GM19467 (cell line): ENCODE data around the gene ZNF420.

Experiments
- ATAC-seq: cut with Tn5 transposase; IDR thresholded peaks from one replicate; pipeline ENCODE4 v1.9.1; 2021; ENCODE audit warnings: mild to moderate bottlenecking, moderate library complexity; ENCODE audit not compliant: unreplicated experiment

Gene ZNF420

GRCh38 chr19:37136111-37136510 lies 57.9 kb downstream of the ZNF420 start:
- no peak for ATAC-seq

GRCh38 chr19:37148214-37148613 lies 70.0 kb downstream of the ZNF420 start:
- no peak for ATAC-seq

- ATAC-seq = no peak
These were observed 81.9 kb downstream of the ZNF420 start for GRCh38 chr19:37160153-37160552.

DNA sequence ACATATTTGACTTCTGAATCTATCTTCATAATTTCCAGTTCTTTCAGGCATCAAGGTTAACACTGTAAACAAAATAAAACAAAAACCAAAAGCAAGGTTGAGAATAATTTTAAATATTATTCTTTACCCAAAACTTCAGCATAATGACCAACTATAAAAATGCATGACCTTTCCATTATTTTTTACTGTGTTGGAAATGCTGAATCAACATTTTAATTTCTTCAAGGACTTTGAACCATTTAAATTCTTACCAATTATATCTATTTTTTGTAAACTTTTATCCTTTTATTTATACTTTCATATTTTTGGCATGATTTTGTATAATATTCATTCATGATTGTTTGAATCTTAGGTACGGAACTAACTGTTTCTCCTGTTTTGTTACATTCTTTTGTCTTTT lies 87.4 kb downstream of the ZNF420 start:
- no peak for ATAC-seq

DNA sequence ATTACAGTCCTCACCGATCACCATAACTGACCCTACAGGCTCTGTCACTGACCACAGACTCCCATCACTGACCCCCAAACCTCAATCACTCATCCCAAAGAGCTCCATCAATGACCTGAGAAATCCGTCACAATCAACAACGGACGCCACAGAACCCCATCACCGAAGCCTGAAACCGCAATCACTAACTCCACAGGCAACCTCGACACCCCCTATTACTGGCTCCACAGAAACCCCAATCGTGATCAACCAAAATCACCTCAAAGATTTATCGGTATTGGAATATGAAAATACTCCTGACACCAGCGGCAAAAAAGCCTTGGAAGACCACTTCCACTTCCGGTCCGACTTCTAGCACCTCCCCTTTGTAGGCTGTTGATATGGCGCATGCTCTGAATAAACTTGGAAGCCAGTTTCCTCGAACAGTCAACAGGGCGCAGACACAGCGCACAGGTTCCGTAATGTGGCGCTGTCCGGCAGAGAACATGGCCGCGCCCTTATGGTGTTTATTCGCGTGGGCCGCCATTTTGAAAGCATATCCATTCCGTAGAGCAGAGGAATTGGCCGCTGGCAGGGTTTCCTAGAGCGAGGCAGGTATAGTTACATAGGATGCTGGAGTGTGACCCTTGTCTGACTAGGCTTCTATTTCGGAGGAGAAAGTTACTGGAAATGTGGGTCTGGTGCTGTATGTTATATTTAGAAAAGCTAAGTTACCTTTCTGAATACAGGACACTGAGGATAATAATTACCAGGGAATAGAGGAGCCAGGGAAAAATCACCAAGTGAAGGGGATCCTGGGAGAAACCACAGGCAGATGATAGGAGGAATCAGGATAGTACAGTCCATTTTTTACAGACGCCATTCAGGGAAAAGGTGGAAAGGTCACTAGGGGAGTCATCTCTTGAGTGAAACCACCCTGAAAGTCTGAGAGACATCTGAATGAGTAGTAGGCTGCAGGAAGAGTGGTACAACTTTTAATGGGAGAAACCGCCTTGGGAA lies 94.4 kb downstream of the ZNF420 start, which contains the start of gene ZNF585A:
ZNF585A (minus strand) TSS at position 328 of the 999 bp plus-strand sequence. CDS start 2,785 bp downstream, outside the sequence.
- ATAC-seq = peak; percentile 97
